ENCODE measurements around the gene HSPD1. TPM values are rescaled to one million over a fixed set of nuclear protein-coding genes. Genes with fewer than 3 reads are reported as not detected.

The HSPD1 gene
- total RNA-seq, 1 experiment from 2014 or later = 995 TPM

GRCh38 chr2:197514754-197515153 is 15.1 kb upstream of the HSPD1 start (continued):
- no peak for TF ChIP-seq E2F4 (CRISPR knock-in tag; IDR thresholded peaks at IDR 0.05; ENCODE audit: borderline replicate concordance, low read depth)
- TF ChIP-seq AR (CRISPR knock-in tag; IDR thresholded peaks at IDR 0.05) = no peak
- no peak for TF ChIP-seq ZNF512 (CRISPR knock-in tag; IDR thresholded peaks at IDR 0.05; ENCODE audit: borderline replicate concordance)
- TF ChIP-seq JUN (CRISPR knock-in tag; IDR thresholded peaks at IDR 0.05) = no peak
- no peak for TF ChIP-seq ZSCAN18 (CRISPR knock-in tag; IDR thresholded peaks at IDR 0.05)
- TF ChIP-seq USF1 (CRISPR knock-in tag; IDR thresholded peaks at IDR 0.05) = no peak
- no peak for TF ChIP-seq ZNF232 (CRISPR knock-in tag; IDR thresholded peaks at IDR 0.05)
- no peak for TF ChIP-seq MXD4 (CRISPR knock-in tag; IDR thresholded peaks at IDR 0.05; ENCODE audit: borderline replicate concordance)
- TF ChIP-seq ZBTB21 (CRISPR knock-in tag; IDR thresholded peaks at IDR 0.05; ENCODE audit: borderline replicate concordance) = no peak
- no peak for TF ChIP-seq RELA (CRISPR knock-in tag; IDR thresholded peaks at IDR 0.05; ENCODE audit: borderline replicate concordance)

- Mint-ChIP-seq H3K9me3 (no peaks in the 10 kb centered on the region), H3K4me1 (peaks cover 29% of the 10 kb centered on the region), H3K4me3 (no peak overlapping the region), H3K36me3 (no peaks in the 10 kb centered on the region), H3K27me3 (ENCODE audit: low read depth) (no peaks in the 10 kb centered on the region), H3K27ac (no peak overlapping the region)
- POLR2A ChIA-PET = interaction anchor here (2.9 kb wide), 1 partner anchor 14 kb away, joined by 12 read pairs; the partner anchor contains the start of genes HSPD1 and HSPE1
- TF ChIP-seq JAZF1 (CRISPR knock-in tag; IDR thresholded peaks at IDR 0.05) = no peak
- TF ChIP-seq ELF4 (CRISPR knock-in tag; IDR thresholded peaks at IDR 0.05; ENCODE audit: low read depth) = no peak
- TF ChIP-seq ZNF425 (CRISPR knock-in tag; conservative IDR thresholded peaks at IDR 0.05) = no peak
- no peak for TF ChIP-seq ZNF232 (CRISPR knock-in tag; IDR thresholded peaks at IDR 0.05)
- CTCF ChIA-PET = no interaction called here
- ATAC-seq (no peak), DNase-seq (ENCODE audit: low spot score) (no peak)
Measured at GRCh38 chr2:197513915-197514314, 14.3 kb upstream of the HSPD1 start.
